BJ (cell line): ENCODE measurements around the gene FZD10. TPM values are rescaled to one million over a fixed set of nuclear protein-coding genes. Genes with fewer than 3 reads are reported as not detected.

Experiments
- CTCF ChIA-PET: fragments of 350-600 bp; formaldehyde crosslinking; extraction: SDS; loops from one replicate; lab custom pipeline; 2021; ENCODE audit warnings: antibody characterized with exemption, inconsistent platforms; lab: Yijun Ruan, JAX
- POLR2A ChIA-PET: fragments of 300-600 bp; sonication (Branson Sonifier 250); formaldehyde crosslinking; extraction: SDS; loops from one replicate; lab custom pipeline; 2021; ENCODE audit warnings: antibody characterized with exemption; lab: Charles Lee
- DNase-seq: peaks from one replicate; pipeline ENCODE4 v3.0.0-alpha.2; 2011; ENCODE audit warnings: low read depth
- H3K27me3 ChIP-seq: 2 replicates; pipeline ENCODE4 v1.6.0; 2011; ENCODE audit warnings: low read length; ENCODE audit not compliant: control insufficient read depth, insufficient read depth
- H3K36me3 ChIP-seq: 2 replicates; pipeline ENCODE4 v1.5.1; 2011; ENCODE audit warnings: low read length; ENCODE audit not compliant: control insufficient read depth, insufficient read depth
- H3K4me3 ChIP-seq: 2 replicates; pipeline ENCODE4 v1.5.1; 2011; ENCODE audit warnings: low read depth, mild to moderate bottlenecking, control low read depth, low read length
- CTCF ChIP-seq: IDR thresholded peaks from 2 replicates; pipeline ENCODE4 v1.5.1; 2011; ENCODE audit warnings: low read depth, mild to moderate bottlenecking, control low read depth, inconsistent platforms, low read length, moderate library complexity; ENCODE audit not compliant: insufficient read depth
- polyA minus RNA-seq: library from RNA; depleted of rRNA, polyadenylated mRNA; stranded (reverse); fragments of >200 nt; gene quantifications from 2 replicates; pipeline ENCODE4 v1.2.3, GENCODE V29; 2011; rRNA and poly(A)+ RNA removed
- polyA plus RNA-seq: library from polyadenylated mRNA; depleted of rRNA; stranded (reverse); fragments of >200 nt; gene quantifications from 2 replicates; pipeline ENCODE4 v1.2.3, GENCODE V29; 2011; rRNA removed

Gene FZD10
- not detected in 2 replicates for polyA plus RNA-seq
- not detected in 2 replicates for polyA minus RNA-seq

- no peak within 1 kb of the TSS for H3K4me3 ChIP-seq
- no peaks in the 10 kb centered on the region for H3K36me3 ChIP-seq
- POLR2A ChIA-PET = no interaction called here
- DNase-seq = no peak
- H3K27me3 ChIP-seq = 0 out of 2 replicates have a peak, but pooled peaks cover 3% of the 10 kb centered on the region
- TF ChIP-seq CTCF = no peak
- CTCF ChIA-PET = interaction anchor here (0.6 kb wide), 1 partner anchor 1203 kb away, joined by 7 read pairs; no protein-coding TSS in a partner anchor
Observed at GRCh38 chr12:130162267-130162666, at the start of gene FZD10. Gene FZD10, plus strand, starts transcription at chr12:130162464. Its CDS starts 479 bp downstream, at chr12:130162943.

GRCh38 chr12:130114952-130115351, 47.3 kb upstream of the FZD10 start:
- no peak for TF ChIP-seq CTCF
- no peak for DNase-seq
- Histone ChIP-seq H3K4me3 (no peak overlapping the region), H3K27me3 (no peaks in the 10 kb centered on the region), H3K36me3 (no peaks in the 10 kb centered on the region)
- ChIA-PET CTCF (no interaction called here), POLR2A (no interaction called here)

- Histone ChIP-seq H3K4me3 (no peak overlapping the region), H3K27me3 (no peaks in the 10 kb centered on the region), H3K36me3 (no peaks in the 10 kb centered on the region)
- TF ChIP-seq CTCF = no peak
- ChIA-PET POLR2A (no interaction called here), CTCF (no interaction called here)
- no peak for DNase-seq
Observed at GRCh38 chr12:130115646-130116045, 46.6 kb upstream of the FZD10 start.

- POLR2A ChIA-PET = no interaction called here
- no peak for DNase-seq
- TF ChIP-seq CTCF = no peak
- Histone ChIP-seq H3K36me3 (no peaks in the 10 kb centered on the region), H3K4me3 (no peak overlapping the region), H3K27me3 (no peaks in the 10 kb centered on the region)
- CTCF ChIA-PET = no interaction called here
Observed at GRCh38 chr12:130116791-130117190, 45.5 kb upstream of the FZD10 start.

- no peaks in the 10 kb centered on the region for H3K27me3 ChIP-seq
- no peak for DNase-seq
- no peak overlapping the region for H3K4me3 ChIP-seq
- H3K36me3 ChIP-seq = no peaks in the 10 kb centered on the region
- CTCF ChIA-PET = no interaction called here
- no peak for TF ChIP-seq CTCF
- POLR2A ChIA-PET = no interaction called here
Observed at GRCh38 chr12:130117233-130117632, 45.0 kb upstream of the FZD10 start.
